ENCODE measurements around the gene IRAG1.
"Not testable (repeated sequence)": the region's sequence is repeated elsewhere in the genome, so short reads cannot be mapped to it uniquely, and the experiment has no call there.

Gene IRAG1

DNA sequence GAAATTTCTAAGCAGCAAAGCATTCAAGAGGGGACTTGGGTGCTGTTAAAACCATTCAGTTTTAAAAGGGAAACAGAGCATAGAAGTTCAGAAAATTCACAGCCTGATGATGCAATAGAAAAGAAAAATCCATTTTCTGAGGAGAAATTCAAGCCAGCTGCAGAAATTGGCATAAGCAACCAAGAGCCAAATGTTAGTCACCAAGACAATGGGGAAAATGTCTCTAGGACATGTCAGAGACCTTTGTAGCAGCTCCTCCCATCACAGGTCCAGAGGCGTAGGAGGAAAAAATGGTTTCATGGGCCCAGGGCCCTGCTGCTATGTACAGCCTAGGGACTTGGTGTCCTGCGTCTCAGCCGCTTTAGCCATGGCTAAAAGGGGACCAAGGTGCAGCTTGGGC, 5.5 kb upstream of the IRAG1 start:
- no peak for DNase-seq

DNA sequence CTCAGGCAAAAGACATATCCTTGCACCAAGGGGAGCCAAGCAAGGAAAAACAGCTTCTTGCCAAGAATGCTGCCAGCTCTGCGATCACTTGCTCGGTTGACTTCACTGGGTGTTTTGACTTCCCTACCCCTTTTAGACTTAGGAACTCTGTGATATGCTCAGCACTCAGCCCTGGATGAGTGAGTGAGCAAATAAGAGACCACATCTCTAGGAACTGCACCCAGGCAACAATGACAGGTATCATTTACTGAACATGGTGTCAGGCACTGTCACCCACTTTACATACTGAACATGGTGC, 3.7 kb upstream of the IRAG1 start:
- DNase-seq: no peak

DNA sequence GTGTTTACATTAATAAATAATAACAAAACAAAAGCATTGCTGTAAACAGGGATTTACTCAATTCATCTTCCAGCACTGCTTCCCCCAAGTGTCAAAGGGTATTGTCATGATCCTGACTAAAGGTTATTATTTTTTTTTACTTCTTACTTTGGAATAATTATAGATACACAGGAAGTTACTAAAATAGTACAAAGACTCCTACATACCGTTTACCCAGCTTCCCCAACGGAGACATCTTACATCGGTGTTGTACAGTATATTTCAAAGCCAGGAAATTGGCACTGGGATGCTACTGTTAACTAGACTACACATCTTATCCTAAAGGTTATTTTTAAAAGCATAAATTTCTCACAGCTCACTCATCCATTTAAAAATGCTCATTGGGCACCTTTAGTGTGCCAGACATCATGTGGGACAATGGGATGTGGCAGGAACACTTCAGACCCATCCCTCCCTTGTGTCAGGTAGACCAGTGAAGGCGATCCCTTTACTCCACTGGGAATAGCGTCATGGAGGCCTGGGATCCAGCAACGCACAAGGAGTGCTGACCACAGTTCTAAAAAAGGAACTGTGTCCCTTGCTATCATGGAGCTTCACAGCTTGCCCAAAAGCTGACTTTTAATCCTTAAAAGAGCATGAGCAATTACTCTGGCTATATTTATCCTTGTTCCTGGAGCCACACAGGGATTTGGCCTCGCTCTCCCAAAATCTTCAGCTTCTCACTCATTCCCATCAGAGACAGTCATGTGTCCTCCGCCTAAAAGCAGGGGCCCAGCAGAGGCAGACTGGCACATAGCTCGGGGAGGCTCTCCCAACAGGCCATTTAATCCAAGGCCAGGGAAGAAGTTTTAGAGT, 3.1 kb upstream of the IRAG1 start:
- DNase-seq: no peak

DNA sequence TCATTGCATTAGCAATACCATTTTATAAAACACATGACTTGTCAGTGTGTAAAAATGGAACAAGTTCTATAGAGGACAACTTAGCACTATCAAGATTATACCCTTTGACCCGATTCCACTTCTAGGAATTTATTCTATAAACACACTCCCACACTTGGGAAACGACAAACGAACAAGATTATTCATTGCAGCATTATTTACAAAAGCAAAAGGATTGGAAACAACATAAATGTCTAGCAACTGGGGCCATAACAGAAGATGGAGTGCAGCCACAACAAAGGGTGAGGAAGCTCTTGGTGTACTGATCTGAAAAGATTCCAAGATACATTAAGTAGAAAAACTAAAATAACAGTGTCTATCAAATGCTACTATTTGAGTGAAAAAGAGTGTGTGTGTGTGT, 2.3 kb upstream of the IRAG1 start:
- DNase-seq: no peak

DNA sequence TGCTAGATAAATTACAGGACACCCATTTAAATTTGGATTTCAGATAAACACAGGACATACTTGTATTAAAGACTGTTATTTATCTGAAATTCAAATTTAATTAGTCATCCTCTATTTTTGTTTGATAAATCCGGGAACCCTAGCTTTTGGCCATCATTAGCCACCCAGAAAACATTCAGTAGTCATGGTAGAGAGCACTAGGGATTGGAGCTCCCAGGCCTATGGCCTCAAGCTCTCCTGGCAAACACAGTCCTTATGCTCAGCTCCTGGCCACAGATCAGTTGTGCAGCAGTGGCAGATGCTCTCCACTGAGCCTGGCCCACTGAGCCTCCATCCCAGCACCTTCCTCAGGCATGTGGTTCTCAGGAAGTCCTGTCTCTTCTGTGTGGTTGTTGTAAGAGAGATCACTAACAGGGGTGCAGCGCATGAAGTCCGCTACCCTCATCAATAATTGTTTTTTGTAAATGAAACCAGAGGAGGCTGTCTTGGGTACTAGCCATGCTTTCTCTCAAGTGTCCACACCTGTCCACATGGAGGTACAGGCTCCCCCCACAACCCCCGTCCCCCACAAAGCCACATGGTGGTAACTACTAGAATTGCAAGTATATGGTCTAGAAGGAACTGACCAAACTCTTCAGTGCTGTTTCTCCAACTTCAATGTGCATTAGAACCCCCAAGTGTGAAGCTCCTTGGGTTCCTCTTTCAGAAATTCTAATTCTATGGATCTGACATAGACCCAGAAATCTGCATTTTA, 1.1 kb upstream of the IRAG1 start:
- no peak for DNase-seq

DNA sequence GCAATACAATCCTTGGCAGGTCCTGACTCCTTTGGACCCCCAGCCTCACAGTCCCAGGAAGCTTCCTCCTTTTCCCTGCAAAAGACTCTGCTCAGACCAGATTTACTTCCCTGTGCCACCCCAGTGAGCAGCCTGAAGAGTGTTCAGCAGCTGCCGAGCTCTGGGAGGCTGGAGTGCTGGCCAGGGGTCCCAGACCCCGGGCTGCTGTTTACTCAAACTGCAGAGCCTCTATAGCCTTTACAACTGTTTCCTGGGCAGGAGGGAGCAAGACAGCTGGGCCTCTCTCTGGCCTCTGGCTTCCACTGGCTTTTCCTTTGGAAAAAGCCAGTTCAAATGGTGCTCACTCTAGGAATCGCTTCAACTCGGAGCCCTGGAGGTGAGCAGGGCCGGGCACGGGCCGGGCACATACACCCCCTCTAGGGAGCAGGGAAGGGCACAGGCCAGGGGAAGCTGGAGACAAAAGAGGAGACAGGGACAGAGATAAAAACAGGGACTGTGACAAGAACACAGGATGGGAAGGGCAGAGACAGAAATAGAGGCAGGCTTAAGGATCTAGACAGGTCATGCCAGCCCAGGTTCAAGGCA, 932 bp downstream of the IRAG1 start:
- no peak for DNase-seq

DNA sequence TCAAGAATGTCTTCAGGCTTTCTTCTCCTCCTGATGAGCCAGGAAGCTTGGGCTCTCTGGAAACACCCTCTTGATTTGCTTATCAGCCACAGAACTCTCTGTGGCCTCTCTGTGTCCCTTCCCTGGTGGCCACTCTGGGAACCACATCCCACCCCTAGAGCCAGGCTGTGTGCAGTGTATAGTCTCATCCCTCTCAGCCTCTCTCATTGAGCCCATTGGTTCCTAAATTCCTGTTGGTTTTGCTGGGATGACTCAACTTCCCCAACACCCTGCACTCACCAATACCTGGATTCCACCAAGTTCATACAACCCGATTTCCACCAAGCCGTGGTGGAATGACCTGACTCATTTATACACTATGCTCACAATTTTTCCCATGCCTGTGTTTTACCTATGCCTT, 5.2 kb downstream of the IRAG1 start:
- DNase-seq: no peak

DNA sequence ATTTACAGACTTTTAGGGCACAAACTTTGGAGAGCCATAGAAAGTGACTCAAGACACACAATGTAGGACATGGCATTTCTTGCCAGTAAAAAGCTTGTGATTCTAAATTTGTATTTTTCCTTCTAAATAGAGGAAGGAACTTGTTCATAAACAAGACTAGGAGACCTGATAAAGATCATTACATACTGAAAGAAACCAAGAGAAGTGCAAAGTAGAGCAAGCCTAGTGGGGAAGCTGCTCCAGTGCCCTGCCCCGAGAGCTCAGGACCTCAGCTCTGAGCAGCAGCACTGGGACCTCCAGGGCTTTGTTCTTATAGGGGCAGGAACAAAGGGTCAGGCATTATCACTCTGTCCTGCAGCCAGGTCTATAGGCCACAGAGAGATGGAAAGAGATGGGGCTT, 7.2 kb downstream of the IRAG1 start:
- no peak for DNase-seq

DNA sequence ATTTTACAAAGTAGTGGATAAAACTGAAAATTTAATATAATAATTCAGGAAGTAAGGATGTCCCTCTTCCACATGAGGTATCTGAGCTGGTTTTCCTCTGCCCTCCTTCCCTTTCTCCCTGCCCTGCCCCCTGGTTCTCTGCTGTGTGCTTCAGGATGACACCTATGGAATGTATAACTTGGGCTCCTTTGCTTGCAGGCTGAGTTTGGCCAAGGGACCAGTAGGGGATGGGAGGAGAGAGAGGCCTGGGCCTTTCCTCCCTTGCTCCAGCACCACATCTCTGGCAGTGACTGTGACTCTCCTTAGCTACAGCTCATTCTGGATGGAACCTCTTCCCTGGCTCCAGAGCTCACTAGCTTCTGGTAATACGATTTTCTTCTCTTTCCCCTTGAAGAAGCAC, 10.1 kb downstream of the IRAG1 start:
- DNase-seq: no peak

DNA sequence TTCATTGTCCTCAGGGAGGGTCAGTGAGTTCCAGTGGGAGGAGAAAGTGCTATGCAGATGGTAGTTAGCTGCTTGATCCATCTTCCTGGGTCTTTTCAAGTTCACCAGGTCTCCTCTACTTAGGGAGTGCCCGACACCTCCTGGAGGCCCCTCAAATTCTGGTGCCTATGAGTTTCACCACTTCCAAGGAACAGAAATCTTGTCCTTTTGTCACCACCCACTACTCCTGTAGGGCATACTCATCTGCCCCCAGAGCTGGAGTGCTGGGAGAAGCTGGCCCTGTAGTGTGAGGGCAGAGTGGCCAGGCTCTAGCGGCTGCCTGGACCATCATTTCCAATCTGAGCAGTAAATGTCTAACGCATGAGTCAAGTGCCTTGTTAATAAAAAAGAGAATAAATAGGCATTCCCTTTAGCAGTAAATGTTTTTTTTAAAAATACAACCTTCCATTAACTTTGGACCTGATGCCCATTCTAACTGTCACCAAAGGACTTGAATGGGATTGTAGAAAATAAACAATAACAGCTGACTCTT, 12.5 kb downstream of the IRAG1 start:
- no peak for DNase-seq

DNA sequence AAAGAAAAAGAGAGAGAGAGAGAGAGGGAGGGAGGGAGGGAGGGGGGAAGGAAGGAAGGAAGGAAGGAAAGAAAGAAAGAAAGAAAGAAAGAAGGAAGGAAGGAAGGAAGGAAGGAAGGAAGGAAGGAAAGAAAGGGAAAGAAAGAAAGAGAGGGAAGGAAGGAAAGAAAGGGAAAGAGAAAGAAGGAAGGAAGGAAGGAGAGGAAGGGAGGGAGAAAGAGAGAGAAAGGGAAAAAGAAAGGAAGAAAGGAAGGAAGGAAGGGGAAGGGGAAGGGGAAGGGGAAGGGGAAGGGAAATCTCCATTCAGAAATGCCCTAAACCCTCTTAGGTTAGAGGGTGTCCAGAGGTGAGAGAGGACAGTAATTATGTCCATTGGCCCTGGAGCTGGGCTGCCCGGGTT, 13.3 kb downstream of the IRAG1 start:
- DNase-seq: not testable (repeated sequence)

DNA sequence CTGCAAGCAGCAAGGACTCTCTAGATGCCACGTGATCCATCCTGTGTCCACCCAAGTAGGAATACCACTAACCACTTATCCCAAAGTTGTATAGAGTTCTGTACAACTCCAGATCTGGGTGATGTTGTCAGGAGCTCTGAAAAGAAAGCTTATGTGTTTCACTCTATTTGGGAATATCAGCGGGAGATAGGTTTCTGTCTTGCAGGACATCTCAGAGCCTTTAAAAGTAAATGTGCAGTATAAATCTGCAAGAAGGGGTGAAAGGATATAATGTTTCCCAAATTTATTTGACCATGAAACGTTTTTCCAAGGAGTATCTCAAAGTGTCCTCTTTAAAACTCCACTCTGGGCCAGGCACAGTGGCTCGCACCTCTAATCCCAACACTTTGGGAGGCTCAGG, 13.9 kb downstream of the IRAG1 start:
- DNase-seq: no peak

DNA sequence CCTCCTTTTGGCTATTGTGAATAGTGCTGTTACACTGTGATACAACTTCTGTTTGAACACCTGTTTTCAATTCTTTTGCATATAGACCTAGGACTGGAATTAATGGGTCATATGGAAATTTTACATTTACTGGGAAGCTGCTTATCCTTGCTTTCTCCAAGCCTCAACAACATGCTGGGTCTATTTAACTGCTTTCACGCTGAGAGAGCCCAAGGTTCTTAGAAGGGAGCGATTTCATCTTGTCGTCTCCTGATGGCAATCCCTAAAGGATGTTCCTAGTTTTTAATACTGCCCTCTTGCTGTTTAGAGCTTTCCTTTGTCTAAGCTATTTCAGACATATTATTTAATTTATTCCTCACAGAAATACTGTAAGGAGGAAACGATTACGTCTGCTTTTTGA, 15.5 kb downstream of the IRAG1 start:
- DNase-seq: no peak

DNA sequence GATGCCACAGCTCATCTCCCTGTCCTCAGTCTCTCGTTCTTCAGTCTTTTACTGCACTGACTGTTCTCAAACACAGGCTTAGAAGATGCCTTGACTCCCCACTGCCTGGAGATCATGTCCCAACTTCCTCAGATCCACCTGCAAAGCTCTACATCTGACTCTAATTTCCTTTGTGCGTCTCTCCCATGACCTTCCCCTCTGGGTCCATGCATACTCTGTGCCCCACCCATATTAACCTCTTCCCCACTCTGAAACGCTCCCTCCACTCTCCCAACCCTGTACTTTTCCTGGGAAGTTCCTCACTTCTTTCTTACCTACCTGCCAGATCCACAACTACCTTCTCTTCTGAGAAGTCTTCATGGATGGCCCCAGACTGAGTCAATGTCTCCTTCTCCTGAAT, 16.6 kb downstream of the IRAG1 start:
- DNase-seq: no peak

DNA sequence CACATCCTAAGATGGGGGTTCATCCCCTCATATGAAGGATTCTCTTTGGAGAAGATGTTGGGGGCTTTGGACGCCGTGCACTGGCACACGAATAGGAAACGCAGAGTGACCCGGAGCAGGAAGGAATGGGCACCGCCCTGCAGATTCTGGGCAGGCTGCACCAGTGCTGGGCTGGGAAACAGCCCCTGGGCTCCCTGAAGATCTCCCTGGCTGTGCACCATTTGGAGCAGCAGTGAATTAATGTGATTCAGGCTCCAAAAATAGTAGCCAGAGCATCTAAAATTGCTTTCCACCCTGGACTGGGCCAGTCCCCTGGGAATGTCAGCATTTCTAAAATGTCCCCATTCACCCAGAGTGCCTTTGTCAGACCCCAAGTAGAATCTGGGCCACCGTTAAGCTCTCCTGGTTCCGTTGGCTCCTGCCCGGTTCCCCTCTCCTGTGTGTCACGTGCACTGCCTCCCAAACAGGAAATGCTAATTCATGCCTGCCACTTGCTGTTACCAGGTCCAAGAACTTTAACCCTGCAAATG, 18.6 kb downstream of the IRAG1 start:
- DNase-seq: no peak

DNA sequence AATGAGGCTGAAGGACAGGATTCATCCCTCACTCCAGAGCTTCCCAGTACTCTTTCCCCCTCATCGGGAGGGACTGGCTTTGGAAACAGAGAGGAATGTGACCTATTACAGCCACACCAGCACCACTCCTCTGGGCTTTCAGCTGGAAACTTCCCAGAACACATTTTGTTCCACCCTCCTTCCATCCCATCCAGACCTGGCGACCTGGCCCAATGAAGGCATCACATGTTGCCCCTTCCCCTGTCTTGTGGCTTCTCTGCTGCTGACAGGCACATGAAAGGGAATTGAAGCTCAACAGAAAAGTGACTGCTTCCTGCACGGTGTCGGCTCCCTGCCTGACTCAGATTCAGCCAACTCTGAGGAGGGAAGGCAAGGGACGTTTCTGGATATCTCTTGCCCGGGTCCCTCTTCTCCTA, 19.1 kb downstream of the IRAG1 start:
- DNase-seq: no peak

DNA sequence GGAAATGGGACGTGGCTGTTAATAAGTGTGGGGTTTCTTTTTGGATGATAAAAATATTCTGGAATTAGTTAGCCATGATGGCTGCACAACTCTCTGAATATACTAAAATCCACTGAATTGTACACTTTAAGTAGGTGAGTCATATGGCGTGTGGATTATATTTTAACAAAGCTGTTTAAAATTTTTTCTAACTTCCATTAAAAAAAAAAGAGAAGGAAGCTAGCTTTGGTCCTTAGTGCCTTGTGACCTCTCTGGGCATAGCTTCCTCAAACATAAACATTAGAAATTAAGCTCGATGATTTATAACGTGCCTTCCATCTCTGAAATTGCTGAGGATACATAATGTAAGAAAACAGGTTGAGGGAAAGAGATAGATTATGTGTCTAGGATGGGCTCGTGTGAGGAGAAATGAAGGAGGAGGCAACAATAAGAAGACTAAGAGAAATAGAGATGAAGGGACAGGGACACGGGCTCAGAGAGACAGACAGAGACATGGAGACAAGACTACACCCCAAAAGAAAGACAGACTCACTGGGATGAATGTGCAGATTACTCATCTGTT, 20.0 kb downstream of the IRAG1 start:
- DNase-seq: no peak

DNA sequence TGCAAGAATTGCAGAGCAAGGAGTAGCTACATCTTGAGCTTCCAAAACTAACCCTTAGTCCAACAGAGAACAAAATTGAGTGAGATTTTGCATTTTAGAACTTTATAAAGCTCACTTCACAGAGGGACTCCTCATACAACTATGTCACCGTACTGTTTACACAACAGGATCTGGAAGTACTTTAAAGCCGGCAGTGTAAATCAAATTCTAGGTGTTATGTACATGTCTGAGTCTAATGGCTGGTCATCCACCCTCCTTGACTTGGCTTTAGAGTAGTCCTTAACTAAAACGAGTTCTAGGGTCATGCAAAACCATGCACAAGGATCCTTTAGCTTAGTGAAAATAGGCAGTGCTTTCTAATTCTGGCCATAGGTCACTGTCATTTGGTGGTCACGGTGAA, 23.5 kb downstream of the IRAG1 start:
- DNase-seq: no peak

DNA sequence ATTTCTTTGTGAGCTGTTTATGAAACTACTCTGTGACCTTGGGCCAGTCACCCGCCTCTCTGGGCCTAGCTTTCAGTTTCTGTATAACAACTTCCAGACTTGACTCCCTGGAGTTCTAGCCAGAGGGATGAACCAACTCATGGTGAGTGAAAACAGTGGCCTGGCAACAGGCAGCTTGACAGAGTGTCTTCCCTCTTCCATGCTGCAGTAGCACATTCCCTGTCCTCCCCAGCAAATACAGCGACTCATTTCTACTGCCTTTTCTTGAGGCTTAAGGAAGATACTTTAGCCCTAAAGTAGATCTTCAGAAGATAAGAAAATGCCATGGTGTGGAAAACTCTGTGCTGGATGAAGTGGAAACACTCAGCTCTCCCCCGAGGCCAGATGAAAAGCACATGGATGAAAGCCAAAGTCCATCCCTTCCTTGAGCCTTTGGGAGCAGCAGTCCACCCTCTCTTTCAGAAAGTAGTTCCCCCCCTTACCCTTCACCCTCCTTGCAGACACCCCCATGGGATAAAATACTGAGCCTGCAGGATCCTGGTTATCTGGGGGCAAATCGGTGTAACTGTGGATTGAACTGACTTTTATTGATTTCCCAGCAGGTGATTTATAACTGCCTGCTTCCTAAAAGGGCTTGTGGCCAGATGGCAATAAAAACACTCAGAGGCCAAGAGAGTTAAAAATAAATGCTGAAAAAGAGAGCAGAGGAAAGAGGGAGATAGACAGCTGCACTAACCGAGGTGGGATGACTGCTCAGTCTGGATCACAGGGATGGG, 24.1 kb downstream of the IRAG1 start:
- DNase-seq: peak; percentile 36

DNA sequence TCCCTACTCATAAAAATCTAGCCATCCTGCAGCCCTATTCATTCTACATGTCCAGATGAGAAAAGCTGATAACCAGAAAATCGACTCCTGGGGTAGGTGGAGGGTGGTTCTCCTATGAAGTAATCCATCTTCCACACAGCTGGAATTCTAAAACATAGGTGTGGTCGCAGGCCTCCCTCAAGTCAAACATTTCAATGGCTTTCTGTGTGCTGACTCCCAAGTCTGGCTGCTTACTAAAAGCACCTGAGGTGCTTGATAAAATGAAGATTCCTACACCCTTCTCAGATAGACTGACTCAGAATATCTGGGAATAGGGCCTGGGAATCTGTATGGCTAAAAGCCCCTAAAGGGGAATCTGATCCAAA, 26.1 kb downstream of the IRAG1 start:
- DNase-seq: no peak

DNA sequence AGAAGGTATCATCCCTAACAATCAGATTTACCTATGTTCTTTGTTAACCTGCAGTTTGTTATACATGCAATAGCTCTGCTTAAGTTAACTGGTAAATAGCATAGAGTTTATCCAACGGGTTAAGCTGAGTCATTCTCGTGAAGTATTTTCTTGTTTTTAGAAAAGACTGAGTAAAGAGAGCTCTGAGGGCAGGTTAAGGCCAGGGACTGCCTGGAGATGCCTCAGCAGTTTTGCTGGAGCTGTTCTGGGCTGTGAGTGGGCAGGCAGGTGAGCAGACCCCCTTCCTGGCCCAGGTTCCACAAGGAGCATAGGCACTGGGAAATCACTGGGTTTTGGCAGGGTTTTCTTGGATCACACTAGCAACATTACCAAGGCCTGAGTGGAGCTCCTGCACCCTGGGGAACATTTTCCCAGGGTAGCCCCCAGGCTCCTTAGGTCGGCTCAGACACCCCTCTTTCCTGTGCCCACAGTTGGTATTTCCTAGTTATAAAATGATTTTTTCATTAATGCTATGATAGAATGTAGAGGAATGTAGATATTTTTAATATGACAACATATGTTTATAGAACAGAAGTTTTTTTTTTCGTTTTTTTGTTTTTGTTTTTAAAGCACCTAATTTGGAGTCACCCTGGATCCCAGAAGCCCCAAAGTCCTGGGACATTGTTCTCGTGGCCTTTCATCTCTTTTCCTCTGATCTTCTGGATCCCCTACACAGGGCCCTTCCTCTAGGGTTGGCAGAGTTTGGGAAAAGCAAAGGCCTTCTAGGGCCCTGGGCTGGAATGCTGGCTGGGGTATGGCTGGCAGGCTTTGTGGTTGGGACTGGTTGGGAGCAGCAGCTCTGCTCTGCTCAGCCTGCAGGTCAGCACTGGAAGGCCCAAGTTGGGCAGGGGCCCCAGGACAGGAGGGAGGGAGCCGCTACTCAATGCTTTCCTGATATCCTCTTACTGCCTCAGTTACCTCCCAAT, 26.7 kb downstream of the IRAG1 start:
- DNase-seq: no peak
